ENCODE results near the gene TRIM33.

- no peak for TF ChIP-seq POLR2A (IDR thresholded peaks at IDR 0.05)
- TF ChIP-seq EP300 (IDR thresholded peaks at IDR 0.05) = no peak
- no peak for TF ChIP-seq CTCF (IDR thresholded peaks at IDR 0.05)
These were observed 161.0 kb downstream of the TRIM33 start for GRCh38 chr1:114349891-114350605.

Measured in gastroesophageal sphincter (tissue), 3 donors.